Activated gamma-delta T cell treated with Interleukin-2 at 50 U/mL for 16 hours (primary cell): ENCODE results near the gene NUP62CL.
"Not testable (repeated sequence)": the region's sequence is repeated elsewhere in the genome, so short reads cannot be mapped to it uniquely, and the experiment has no call there.

Experiments
- DNase-seq: peaks from one replicate; pipeline ENCODE4 v3.0.0-alpha.2; 2020

Gene NUP62CL, protein sequence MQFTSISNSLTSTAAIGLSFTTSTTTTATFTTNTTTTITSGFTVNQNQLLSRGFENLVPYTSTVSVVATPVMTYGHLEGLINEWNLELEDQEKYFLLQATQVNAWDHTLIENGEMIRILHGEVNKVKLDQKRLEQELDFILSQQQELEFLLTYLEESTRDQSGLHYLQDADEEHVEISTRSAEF

DNA sequence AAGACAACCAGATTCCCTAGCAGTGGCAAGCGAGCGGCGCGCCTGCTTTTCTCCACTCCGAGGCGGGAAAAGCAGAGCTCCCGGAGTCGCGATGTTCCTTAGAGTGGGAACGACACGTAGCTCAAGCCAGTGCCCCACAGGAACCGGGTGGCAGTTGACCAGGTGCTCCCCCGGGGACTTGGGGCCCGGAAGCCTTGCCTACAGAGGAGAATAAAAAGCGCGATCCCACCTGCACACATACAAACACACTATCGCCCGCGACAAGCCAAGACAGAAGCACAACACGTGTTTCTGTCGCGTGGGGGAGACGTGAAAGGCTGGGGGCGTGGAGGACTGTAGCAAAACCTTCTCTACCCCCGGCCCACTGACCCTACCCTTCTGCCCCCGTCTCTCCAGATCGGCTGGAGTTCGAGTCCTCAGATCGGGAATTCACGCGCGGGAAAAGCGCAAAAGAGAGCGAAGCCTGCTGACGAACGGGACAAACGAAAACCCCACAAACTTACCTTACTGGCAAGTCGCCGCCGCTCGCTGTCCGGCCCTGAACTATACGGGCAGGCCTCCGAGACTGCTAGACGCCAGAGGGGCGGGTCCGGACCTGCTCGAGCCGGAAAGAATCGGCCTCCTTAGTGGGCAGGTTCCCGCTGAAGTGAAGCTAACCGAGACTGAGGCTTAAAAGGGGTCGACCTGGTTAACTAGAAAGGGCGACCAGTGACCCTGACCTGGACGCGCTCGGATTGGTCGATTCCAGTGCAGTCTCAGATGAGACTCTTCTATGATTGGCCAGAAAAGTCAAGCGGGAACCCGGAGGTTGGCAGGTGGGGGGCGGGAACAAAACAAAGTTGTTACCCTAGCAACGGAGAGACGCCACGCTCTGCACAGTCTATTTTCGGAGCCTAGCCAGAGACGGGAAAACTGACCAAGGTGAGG is at the start of gene NUP62CL, which contains the start of gene DNAAF6:
NUP62CL (minus strand) TSS at position 664 of the 927 bp plus-strand sequence. CDS start 31,287 bp downstream, outside the sequence.
DNAAF6 (plus strand) TSS at position 842 of the 927 bp plus-strand sequence. CDS start 6,265 bp downstream, outside the sequence.
- DNase-seq = peak; percentile 55

DNA sequence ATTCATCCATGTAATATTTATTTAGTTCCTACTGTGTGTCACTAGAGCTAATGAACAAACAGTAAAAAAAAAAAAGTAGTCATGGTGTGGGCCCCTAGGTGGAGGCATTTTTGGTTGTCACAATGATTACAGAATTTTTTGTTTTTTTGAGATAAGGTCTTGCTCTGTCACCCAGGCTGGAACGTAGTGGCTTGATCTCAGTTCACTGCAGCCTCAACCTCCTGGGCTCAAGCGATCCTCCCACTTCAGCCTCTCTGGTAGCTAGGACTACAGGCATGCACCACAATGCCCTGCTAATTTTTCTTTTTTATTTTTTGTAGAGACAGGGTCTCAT is 22.2 kb upstream of the NUP62CL start:
- no peak for DNase-seq

DNA sequence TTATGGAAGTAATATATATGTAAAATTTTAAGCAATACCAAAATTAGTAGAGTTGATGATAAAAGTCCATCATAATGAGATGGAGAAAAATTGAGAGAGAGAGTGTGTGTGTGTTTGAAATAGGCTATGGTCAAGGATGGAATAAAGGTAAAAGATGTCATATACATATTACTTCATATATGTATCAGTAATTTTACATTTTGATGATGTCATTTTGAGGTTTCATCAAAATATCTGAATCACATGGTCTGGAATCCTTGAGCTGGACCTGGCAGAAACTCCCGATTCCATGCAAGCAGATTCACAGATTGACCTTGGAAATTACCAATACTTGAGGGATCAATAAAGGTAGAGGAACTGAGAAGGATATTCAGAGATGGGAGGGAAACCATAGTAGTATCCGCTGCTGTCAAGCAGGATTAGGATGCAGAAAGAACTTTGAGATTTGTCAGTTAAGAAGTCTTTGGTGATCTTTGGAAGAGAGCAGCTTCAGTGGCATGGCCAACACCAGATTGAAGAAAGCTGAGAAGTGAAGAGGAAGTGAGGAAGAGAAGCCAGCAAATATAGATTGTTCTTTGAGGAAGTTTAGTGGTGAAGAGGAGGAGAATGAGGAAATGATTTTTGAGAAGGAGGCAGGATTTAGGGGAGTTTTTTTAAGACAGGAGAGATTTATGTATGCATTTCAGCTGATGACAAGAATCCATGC is 21.7 kb upstream of the NUP62CL start:
- DNase-seq = no peak

DNA sequence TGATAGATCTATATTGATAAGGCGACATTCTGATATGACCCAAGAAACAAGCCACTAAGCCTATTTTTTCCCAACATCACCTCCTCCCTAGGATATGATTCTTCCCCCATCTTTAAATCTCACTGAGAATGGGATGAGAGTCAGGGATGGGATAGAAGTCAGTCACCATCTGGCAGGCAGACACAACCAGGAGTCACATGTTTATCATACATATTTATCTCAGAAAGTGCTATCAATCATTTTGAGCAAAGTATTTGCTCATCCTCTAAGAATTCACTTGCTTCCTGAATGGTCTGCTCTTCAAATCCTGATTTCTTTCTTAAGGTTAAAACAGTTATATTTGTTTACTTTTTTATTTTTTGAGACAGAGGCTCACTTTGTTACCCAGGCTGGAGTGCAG is 20.5 kb upstream of the NUP62CL start:
- DNase-seq = no peak

DNA sequence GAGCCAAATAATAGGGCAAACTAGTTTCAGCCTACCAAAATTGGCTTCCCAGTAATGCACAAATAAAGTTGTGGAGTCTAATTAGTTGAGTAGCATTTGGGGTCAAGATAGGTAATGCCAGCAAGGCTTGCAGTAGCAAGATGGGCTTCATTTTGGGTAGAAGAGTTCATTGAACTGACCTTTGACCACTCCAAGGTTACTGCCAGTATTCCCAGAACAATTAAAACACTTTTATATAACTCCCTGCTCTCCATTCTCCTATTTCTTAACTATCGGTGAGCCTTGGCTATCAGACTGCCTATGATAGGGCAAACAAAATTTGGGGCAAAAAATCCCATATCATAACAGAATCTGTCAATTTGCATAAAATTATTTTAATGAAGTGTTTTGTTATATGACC is 7.2 kb upstream of the NUP62CL start:
- DNase-seq = no peak

DNA sequence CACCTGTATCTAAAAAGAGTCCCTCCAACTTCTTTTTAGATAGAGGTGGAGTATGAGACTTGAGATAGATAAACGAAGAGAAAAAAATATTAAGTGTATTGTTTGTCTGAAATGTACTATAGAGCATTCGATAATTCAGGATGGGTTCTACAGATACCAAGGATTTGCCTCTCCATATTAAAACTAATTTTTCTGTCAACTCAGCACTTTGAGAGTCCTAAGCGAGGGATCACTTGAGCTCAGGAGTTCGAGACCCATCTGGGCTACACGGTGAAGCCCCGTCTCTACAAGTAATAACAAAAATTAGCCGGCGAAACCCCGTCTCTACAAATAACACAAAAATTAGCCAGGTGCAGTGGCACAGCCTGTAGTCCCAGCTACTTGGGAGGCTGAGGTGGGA is 1.7 kb upstream of the NUP62CL start:
- DNase-seq = no peak

DNA sequence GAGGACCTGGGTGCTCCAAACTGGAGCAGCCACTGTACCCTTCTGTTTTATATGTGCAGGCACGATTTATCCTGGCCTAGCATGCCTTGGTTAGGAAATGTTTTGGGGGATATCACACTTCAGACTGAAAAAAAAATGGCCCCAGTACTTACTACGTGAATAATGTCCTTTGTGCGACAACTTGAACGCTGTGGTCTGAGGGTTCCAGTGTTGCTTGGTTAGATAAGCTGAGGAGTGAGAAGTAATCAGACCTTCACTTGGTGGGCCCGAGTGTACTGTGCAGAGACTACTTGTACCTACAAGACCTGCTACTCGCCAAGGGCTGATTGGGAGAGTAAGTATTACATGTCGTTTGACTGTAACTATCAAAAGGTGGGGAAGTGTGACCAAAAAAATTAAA is 856 bp upstream of the NUP62CL start:
- no peak for DNase-seq

DNA sequence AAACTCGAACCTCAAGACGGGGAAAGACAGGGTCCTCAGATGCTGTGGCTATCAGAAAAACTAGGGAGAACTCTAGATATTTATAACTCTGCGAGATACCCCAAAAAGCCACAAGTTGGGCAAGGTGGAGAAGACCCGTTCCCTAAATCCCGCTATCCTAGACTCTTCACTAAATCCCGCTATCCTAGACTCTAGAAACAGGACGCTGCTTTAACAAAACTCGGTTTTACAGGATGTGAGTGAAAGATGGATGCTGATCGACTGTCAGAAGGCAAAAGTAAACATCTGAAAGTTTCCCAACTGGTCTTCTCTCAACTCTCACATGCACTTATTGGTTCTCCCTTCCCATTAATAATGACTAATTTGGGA is 448 bp upstream of the NUP62CL start:
- no peak for DNase-seq

DNA sequence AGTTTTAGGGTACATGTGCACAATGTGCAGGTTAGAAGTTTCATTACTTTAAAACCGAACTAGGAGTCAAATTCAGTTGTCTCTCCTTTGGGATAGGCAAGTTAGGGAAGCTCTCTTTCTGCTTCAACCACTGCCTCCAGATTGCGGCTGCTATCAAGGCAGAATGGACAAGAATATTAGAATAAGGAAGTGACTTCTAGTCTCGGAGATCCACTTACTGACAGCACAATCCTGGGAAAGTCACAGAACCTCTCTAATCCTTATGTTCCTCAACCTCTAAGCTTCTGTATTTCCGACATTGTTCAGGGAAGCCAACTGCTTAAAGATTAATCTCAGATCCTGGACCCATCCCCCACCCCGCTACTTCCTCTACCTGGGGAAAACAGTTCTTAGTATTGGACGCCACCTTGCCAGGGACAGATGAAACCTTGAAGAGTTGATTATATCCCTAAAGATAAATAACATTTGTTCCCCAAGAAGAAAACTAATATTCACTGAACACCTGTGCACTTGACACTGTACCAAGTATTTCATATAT is 2.1 kb downstream of the NUP62CL start:
- no peak for DNase-seq

DNA sequence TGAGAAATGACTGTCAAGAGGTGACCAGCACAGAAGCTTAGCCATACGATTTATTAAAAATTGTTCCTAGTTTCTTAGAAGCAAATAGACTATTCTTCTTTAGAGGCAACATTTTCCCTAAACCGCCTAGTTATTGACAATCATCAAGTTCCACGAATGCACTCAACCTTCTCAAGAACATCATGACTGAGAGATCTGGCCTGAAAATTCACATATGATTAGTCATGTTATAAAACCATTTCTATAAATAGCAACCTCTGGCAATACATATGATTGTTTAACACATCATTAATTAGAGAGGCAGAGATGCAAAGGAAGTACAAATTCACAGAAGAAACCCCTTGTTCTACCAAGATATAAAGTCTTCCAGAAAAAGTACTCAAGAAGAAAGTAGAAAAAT is 6.7 kb downstream of the NUP62CL start:
- no peak for DNase-seq

DNA sequence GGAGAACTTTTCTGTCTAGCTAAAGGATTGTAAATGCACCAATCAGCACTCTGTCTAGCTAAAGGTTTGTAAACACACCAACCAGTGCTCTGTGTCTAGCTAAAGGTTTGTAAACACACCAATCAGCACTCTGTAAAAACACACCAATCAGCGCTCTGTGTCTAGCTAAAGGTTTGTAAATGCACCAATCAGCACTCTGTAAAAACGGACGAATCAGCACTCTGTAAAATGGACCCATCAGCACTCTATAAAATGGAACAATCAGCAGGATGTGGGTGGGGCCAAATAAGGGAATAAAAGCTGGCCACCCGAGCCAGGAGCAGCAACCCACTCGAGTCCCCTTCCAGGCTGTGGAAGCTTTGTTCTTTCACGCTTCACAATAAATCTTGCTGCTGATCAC is 8.2 kb downstream of the NUP62CL start:
- not testable (repeated sequence) for DNase-seq

DNA sequence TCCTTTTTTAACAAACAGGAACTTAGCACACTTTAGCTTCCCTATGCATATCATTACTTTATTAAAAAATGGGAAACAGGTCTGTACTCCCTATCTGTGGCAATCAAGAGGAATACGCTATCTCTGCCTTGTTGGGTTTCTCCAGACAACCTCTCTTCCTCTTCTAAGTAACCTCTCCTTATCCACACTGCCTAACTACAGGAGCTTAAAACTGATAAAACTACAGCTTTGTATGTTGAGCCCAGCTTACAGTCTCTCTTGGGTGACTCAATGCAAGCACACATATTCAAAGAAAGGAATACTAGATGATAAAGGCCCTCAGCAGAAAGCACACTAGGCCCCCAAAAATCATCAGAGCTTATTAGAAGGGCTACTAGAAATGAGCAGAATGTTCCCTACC is 8.9 kb downstream of the NUP62CL start:
- no peak for DNase-seq

DNA sequence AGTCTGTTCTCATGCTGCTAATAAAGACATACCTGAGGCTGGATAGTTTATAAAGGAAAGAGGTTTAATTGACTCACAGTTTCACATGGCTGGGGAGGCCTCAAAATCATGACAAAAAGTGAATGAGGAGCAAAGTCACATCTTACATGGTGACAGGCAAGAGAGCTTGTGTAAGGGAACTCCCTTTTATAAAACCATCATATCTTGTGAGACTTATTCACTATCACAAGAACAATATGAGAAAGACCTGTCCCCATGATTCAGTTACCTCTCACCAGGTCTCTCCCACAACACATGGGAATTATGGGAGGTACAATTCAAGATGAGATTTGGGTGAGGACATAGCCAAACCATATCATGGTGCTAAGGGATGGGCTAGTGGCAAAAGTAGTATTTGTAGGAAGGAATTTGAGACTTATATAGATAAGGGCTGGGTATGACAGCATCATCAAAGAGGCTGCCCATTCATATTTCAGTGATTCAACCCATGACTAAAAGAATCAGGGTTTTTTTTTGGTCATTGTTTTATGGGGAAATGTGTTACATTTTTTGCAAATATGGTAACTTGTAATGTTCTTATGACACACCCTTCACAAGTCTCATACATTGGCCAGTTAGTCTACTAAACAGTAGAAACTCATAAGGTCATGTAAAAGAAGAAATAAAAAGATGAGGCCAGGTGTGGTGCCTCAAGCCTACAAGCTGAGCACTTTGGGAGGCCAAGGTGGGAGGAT is 34.7 kb downstream of the NUP62CL start:
- DNase-seq = no peak

DNA sequence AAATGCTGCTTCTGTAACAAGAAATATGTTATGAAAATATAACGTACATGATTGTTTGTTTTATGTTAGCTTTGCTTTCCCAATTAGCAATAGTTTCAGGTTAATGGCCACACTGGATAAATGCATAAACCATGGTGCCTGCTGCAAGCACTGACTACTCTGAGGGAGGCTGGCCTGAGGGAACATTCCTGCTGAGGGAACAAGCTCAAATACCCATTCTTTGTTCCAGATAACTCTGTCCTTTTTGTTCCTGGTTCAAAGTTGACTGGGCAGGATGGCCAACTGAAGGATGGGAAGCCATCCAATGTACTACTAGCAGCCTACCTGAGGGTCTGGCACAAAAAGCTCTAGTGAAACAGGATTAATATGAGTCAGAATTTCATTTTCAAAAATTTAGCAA is 37.5 kb downstream of the NUP62CL start:
- no peak for DNase-seq

DNA sequence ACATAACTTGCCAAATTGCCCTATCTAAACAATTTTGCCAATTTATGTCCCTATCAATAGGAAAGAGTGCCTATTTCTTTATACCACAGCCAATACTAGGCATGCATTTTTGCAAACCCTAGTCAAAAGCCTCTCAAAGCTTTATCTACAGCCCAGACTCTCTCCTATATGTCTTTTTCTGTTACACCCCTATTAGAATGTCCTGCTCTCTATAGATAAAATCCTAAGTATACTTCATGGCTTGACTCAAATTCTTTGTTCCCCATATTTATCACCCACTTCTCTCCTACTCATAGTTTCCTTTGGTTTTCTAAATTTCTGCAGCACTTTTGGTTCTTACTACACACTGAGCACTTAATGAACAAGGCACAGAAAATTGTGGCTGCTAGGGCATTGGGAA is 38.0 kb downstream of the NUP62CL start:
- no peak for DNase-seq

DNA sequence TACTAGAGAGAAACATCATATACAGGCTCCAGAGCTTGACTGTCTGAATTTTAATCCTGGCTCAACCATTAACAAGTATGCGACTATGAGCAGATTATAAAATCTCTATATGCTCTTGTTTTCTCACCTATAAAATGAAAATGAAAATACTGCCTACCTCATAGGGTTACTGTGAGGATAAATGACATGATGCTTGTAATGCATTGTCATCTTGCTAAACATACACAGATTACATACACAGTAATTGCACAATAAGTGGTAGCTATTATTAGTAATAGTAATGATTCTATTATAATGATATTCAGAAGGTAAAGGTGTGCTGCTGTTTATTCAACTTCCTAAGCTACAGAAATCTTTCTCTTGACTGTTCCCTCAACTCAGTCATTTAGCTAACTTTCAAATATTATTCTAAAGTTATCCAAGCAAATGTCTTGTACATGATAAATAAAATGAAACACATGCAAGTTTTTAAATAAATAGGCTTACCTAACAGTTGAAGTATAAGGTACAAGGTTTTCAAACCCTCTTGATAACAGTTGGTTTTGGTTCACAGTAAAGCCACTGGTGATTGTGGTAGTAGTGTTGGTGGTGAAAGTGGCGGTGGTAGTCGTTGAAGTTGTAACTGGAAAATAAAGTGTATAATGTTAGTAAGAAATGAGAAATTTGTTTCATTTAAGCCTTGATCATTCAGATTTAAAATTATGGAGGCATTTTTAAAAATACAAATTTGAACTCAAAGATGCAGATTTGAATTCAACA is 38.9 kb downstream of the NUP62CL start:
- DNase-seq = no peak

DNA sequence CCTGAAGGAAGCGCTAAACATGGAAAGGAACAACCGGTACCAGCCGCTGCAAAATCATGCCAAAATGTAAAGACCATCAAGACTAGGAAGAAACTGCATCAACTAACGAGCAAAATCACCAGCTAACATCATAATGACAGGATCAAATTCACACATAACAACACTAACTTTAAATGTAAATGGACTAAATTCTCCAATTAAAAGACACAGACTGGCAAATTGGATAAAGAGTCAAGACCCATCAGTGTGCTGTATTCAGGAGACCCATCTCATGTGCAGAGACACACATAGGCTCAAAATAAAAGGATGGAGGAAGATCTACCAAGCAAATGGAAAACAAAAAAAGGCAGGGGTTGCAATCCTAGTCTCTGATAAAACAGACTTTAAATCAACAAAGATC is 48.6 kb downstream of the NUP62CL start:
- DNase-seq = not testable (repeated sequence)

DNA sequence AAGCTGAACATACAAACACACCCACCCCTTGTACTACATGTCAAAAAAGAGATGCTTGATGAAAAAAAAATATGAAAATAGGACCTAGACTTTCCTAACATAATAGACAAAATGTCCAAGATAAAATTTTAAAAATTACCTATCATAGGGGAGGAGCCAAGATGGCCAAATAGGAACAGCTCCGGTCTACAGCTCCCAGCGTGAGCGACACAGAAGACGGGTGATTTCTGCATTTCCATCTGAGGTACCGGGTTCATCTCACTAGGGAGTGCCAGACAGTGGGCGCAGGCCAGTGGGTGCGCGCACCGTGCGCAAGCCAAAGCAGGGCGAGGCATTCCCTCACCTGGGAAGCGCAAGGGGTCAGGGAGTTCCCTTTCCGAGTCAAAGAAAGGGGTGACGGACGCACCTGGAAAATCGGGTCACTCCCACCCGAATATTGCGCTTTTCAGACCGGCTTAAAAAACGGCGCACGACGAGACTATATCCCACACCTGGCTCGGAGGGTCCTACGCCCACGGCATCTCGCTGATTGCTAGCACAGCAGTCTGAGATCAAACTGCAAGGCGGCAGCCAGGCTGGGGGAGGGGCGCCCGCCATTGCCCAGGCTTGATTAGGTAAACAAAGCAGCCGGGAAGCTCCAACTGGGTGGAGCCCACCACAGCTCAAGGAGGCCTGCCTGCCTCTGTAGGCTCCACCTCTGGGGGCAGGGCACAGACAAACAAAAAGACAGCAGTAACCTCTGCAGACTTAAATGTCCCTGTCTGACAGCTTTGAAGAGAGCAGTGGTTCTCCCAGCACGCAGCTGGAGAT is 50.4 kb downstream of the NUP62CL start:
- not testable (repeated sequence) for DNase-seq

DNA sequence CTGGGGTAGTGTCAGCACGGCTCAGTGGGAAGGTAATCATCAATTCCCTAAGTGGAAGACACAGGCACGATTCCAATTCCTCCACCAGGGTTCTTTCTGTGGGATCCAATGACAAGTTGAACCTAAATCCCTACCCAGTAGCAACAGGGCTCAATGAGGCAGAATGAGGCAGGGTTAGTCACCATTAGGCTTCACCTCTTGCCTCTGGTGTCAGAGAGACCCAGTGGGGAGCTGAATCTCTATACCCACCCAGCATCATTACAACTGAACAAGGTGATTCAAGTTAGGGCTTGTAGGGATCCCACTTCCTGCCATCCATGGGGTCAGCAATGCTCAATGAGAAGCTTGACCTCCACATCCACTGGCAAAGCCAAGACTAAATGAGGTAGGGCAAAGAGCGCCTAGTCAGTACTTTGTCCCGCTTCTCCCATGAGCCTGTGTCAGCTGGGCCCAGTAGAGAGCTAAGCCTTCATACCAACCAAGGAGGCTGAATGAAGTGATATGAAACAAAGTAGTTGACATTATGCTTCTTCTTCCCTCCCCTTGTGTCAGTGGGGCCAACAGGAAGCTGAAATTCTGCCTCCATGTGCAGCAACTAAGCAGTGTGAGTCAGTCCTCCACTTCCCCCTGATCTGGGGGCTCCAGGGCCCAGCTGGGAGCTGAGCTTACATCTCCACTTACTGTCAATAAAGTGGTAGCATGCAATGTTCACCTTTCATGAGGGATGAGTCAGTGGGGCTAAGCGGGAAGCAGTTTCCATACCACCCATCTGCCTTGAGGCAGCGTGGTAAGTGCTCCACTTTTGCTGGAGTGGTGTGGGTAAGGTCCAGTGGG is 51.2 kb downstream of the NUP62CL start:
- DNase-seq = no peak

DNA sequence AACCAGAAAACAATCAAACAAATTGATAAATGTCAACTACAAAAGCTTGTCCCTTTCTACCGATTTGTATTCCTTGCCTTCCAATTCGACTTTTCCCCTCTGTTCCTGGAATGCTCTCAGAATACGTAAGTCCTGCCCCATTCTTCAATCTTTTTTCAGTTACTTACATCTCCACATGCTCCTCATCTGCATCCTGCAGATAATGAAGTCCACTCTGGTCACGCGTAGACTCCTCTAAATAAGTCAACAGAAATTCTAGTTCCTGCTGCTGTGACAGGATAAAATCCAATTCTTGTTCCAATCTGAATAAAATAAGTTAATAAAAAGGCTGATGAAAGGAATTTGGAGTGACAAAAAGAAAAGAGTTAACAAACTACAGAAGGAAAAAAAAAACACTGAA is 53.2 kb downstream of the NUP62CL start:
- no peak for DNase-seq
